Stimulated activated CD4-positive, alpha-beta T cell treated with anti-CD3 and anti-CD28 coated beads, TNF-alpha, amount 100 ng/mL, for 48 hours (primary cell): ENCODE results near the gene STK39.

Experiments used
- DNase-seq, 3 donors: peaks; one replicate each; pipeline ENCODE4 v3.0.0-alpha.2; 2020; ENCODE audit warnings: low read depth in 3 of 3

The STK39 gene

GRCh38 chr2:167960089-167960747 lies 287.2 kb downstream of the STK39 start:
- DNase-seq: no peak

- no peak for DNase-seq
Observed at GRCh38 chr2:167957662-167958061, 289.7 kb downstream of the STK39 start.

- DNase-seq: no peak
Observed at GRCh38 chr2:167955264-167955906, 292.0 kb downstream of the STK39 start.

DNA sequence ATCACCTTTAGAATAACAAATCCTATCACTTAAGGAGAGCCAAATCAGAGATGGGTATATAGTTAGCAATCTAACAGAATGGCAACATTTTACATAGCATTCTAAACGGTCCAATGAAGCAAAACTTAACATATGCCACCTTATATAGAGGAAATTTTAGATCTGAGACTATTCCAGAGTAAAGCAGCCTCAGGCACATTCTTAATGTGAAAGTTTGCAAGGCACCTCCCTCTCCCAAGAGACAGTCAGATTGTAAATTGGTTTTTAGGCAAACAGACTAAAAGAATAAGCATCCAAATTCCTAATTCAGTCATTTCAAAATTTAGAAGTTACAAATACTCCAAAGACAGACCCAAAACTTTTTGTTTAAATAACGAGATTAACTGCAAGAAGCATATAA lies 292.9 kb downstream of the STK39 start:
- DNase-seq: no peak

GRCh38 chr2:167953776-167954175 lies 293.6 kb downstream of the STK39 start:
- DNase-seq: no peak

DNA sequence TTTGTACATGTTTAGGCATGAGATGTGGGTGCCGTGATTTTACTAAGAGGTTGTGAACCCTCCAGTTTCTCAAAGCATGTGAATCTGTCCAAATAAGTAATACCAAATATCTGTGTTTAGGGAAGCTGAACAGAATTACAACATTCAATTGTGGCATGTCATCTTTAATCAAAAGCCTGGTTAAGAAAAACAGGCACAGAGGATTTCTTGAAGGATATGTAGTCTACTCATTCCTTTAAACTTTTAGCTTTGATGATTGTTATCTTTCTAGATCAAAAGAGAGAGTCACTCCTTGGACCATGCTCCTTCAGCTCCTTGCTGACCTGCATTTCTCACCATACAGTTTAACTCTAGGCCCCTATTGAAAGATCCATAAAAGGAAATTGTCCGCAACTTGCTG lies 296.8 kb downstream of the STK39 start:
- no peak for DNase-seq

- no peak for DNase-seq
Observed at GRCh38 chr2:167946441-167946841, 301.0 kb downstream of the STK39 start.

DNA sequence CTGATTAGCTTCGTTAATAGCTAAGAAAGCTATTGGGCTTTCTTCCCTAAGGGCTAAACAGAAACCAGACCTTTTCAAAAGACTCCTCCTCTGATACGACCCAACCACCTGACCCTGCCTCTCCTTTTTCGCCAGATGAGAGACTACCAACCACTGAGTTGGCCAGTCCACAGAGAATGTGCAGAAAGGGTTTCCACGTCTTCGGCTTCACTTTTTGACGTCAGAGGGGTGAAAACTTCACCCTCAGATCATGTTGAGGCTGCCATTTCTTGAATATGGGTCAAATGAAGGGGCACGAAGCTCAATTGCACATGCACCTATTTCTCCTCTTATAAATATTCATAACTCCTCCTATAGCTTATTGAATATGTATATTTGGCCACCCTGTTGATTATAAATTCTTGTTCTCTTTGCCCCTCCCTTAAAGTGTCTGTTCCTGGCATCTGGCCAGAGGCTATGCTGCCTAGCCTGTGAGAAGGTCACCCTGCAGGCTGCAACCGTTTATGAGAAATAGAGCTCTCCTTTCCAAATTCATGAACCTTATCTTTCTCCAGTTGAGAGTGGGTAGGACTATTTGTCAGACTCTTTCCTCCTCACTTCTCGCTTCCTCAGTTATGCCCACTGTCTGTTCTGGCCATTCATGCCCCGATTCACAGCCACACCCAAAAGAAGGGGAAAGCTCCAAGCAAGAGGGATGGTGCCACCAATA lies 301.6 kb downstream of the STK39 start:
- no peak for DNase-seq

DNA sequence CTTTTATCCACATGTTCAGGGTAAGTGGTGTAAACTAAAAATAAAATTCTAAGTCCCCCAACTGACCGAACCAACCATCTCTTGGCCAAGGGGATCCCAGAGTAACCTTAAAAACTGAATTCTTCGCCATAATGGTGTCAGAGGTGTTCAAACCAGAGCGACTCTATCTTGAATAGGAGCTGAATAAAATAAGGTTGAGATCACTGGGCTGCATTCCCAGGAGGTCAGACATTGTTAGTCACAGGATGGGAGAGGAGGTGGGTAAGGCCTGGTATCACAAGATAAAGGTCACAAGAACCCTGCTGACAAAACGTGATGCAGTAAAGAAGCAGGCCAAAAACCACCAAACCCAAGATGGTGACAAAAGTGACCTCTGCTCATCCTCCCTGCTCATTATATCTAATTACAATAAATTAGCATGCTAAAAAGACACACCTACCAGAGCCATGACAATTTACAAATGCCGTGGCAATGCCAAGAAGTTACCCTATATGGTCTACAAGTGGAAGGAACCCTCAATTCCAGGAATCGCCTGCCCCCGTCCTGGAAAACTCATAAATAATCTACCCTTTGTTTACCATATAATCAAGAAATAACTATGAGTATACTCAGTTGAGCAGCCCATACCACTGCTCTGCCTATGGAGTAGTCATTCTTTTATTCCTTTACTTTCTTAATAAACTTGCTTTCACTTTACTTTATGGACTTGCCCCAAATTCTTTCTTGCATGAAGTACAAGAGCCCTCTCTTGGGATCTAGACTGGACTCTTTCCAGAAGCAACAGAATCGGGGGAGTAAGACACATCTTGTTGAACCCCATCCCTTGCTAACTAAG lies 302.4 kb downstream of the STK39 start:
- no peak for DNase-seq

DNA sequence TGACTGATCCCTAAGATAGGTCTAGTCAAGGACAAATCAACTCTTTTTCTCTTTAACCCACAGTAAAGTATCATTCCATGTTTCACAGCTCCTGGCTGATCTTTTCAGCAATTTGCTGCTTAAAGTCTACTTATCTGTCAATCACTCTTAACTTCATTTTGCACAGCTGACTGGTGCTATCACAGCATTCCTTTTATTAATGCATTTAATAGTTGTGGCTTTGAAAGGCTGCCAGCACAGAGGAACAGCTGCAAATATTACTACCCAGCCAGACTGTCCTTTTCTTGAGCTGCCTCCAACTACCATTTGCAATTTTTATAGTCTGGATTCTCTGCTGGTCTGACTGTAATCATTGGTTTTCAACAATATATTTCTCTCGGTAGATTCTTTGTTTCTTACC lies 303.5 kb downstream of the STK39 start:
- DNase-seq: no peak

- no peak for DNase-seq
Observed at GRCh38 chr2:167943368-167943767, 304.0 kb downstream of the STK39 start.

DNA sequence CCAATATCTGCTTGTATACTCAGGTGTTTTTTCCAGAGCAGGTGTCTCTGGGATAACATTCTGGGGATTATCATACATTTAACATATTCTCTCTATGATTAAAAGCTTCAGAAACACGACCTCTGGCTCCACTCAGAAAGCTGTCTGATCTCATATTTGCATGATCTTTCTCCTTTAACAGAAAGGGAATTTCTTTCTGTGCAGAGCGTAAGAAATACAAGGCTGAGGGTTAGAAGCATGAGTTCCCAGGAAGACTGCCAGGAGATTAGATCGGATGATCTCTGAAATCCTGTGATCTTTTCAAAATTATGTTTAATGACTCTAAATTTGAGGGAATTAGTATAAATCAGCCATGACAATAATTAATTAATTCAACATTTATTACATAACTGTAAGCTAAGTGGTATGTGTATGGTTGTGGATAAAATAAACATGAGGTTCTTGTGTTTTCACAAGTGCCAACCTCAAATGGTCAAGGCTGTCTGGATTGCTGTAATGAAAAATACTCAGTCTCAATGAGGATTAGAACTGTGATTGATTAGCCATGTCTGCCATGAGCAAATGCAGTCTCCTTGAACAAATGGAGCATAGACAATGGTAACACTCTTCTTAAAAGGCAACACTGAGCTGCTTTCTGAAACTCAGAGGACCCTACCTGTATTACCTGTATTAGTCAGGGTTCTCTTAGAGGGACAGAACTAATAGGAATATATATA lies 304.9 kb downstream of the STK39 start:
- DNase-seq: no peak

DNA sequence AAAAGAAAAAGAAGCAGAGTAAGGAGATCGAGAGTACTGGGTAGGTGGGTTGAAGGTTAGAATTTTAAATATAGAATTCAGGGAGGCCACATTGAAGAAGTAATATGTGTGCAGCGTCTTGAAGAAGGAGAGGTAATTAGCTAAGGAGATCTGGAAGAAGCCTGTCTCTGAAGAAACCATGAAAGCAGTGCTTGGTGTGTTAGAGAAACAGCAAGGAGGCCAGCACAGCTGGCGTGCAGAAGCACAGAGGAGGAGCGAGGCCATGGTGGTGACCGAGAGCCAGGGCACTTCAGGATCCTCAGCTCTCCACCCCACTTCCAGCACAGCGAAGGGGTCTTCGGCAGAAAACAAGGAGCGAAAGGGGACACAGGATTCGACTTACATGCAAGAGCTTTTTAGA lies 305.8 kb downstream of the STK39 start:
- no peak for DNase-seq

DNA sequence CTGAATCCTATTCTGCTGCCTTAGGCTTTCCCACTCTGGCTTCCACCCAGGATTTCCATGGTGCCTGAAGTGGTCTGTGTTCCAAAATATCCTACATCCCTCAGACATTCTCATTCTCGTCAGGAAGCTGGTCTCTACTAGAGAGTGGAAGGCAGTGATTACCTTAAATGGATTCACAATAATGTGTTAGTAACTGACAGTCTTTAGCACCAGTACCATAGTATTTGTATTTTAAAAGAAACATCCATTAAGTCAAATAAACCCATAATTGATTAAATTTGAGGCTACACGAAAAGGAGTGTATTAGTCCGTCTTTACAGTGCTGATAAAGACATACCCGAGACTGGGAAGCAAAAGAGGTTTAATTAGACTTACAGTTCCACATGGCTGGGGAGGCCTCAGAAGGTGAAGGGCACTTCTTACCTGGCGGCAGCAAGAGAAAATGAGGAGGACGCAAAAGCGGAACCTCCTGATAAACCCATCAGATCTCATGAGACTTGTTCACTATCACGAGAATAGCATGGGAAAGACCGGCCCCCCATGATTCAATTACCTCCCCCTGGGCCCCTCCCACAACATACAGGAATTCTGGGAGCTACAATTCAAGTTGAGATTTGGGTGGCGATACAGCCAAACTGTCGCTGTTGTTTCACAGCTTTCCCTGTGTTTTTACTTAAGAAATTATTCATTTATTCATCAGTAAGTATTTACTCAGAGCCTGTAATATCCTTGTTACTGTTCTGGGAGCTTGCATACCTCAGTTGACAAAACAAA lies 306.5 kb downstream of the STK39 start:
- DNase-seq: no peak

- DNase-seq: no peak
Observed at GRCh38 chr2:167940346-167940725, 307.1 kb downstream of the STK39 start.

GRCh38 chr2:167939514-167940345 lies 307.7 kb downstream of the STK39 start:
- no peak for DNase-seq

GRCh38 chr2:167937403-167937802 lies 310.0 kb downstream of the STK39 start:
- DNase-seq: no peak

DNA sequence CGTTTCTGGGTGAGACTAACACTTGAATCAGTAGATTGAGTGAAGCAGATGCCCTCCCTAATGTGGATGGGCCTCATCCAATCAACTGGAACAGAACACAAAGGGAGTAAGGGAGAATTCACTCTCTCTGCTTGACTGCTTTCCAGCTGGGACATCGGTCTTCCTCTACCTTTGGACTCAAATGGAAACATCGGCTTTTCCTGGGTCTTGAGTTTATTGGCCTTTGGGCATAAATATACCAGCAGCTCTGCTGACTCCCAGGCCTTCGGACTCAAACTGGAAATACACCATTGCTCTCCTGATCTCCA lies 311.6 kb downstream of the STK39 start:
- no peak for DNase-seq

GRCh38 chr2:167933097-167933814 lies 314.1 kb downstream of the STK39 start:
- DNase-seq: no peak
